ENCODE data around the gene MBD5. TPM values are rescaled to one million over a fixed set of nuclear protein-coding genes. Genes with fewer than 3 reads are reported as not detected.
"Not testable (repeated sequence)": the region's sequence is repeated elsewhere in the genome, so short reads cannot be mapped to it uniquely, and the experiment has no call there.

Gene MBD5
- total RNA-seq, 1 donor from 2014 or later = 8.3 TPM

DNA sequence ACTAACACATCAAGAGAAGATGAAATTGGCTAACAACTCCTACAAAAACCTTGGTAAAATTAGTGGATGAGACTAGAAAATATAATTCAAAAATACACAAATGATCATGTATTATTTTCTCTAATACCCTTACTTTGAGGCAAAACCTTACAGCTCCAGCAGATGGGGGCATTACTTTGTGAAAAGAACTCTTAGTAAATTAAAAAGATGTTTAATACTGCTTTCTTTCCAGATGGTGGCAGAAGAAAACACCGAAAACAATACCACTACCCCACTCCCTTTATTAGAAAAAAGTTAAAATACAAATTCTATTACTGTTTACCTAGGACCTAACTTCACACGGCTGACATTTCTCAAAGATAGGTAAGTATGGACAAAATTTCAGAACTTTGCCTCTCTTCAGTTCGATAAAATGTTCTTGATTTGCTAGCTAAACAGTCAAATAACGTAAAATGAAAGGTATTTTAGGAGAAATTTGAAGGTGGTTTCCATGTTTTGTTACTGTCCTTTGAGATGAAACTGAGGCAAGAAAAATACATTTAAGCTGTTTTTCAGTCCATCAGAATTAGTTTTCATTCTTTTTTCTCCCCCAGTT lies 31.0 kb upstream of the MBD5 start:
- Histone ChIP-seq H3K27me3 (no peaks in the 10 kb centered on the region), H3K36me3 (no peaks in the 10 kb centered on the region), H3K4me3 (no peak overlapping the region), H3K4me1 (no peaks in the 10 kb centered on the region), H3K9me3 (no peaks in the 10 kb centered on the region), H3K27ac (no peak overlapping the region)
- DNase-seq (ENCODE audit: low spot score in 2 of 2) = no peak
- intact Hi-C loops (cut with DNase I) = loop anchor here (2.0 kb wide), 1 partner anchor 519 kb away; no protein-coding TSS in a partner anchor
- peak; percentile 55 to 62 (median 59) for TF ChIP-seq CTCF (IDR thresholded peaks at IDR 0.05)

DNA sequence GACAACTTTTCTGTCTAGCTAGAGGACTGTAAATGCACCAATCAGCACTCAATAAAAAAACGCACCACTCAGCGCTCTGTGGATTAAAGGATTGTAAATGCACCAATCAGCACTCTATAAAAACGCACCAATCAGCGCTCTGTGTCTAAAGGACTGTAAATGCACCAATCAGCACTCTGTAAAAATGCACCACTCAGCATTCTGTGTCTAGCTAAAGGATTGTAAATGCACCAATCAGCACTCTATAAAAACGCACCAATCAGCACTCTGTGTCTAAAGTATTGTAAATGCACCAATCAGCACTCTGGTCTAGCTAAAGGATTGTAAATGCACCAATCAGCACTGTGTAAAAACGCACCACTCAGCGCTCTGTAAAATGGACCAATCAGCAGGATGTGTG lies 25.9 kb upstream of the MBD5 start:
- H3K27ac ChIP-seq; intact Hi-C loops (cut with DNase I); H3K9me3 ChIP-seq; DNase-seq (ENCODE audit: low spot score in 2 of 2); H3K36me3 ChIP-seq; H3K27me3 ChIP-seq; H3K4me3 ChIP-seq; H3K4me1 ChIP-seq: not testable (repeated sequence)

- no peak overlapping the region for H3K27ac ChIP-seq
- H3K4me1 ChIP-seq = no peaks in the 10 kb centered on the region
- H3K36me3 ChIP-seq = peaks cover 0 to 8% of the 10 kb centered on the region in 2 donors
- no peaks in the 10 kb centered on the region for H3K27me3 ChIP-seq
- no peak for TF ChIP-seq CTCF (IDR thresholded peaks at IDR 0.05)
- intact Hi-C loops (cut with DNase I) = no loop called here
- H3K9me3 ChIP-seq = no peaks in the 10 kb centered on the region
- no peak overlapping the region for H3K4me3 ChIP-seq
- no peak for DNase-seq (ENCODE audit: low spot score in 2 of 2)
These were observed 24.1 kb upstream of the MBD5 start for GRCh38 chr2:147996828-147997227.

GRCh38 chr2:147998203-147998602 lies 22.7 kb upstream of the MBD5 start:
- TF ChIP-seq CTCF (IDR thresholded peaks at IDR 0.05) = no peak
- H3K9me3 ChIP-seq = peaks cover 0 to 5% of the 10 kb centered on the region in 2 donors
- intact Hi-C loops (cut with DNase I) = no loop called here
- H3K27me3 ChIP-seq = no peaks in the 10 kb centered on the region
- H3K4me3 ChIP-seq = no peak overlapping the region
- no peak overlapping the region for H3K27ac ChIP-seq
- H3K4me1 ChIP-seq = no peaks in the 10 kb centered on the region
- H3K36me3 ChIP-seq = peaks cover 0 to 8% of the 10 kb centered on the region in 2 donors
- no peak for DNase-seq (ENCODE audit: low spot score in 2 of 2)

- Histone ChIP-seq H3K27me3 (no peaks in the 10 kb centered on the region), H3K36me3 (peaks cover 0 to 8% of the 10 kb centered on the region in 2 donors), H3K4me3 (no peak overlapping the region), H3K9me3 (peaks cover 0 to 9% of the 10 kb centered on the region in 2 donors), H3K27ac (no peak overlapping the region), H3K4me1 (no peaks in the 10 kb centered on the region)
- intact Hi-C loops (cut with DNase I) = no loop called here
- no peak for TF ChIP-seq CTCF (IDR thresholded peaks at IDR 0.05)
- no peak for DNase-seq (ENCODE audit: low spot score in 2 of 2)
These were observed 21.8 kb upstream of the MBD5 start for GRCh38 chr2:147999126-147999525.

- Histone ChIP-seq H3K36me3 (peaks cover 0 to 6% of the 10 kb centered on the region in 2 donors), H3K27ac (no peak overlapping the region), H3K27me3 (no peaks in the 10 kb centered on the region), H3K4me1 (no peaks in the 10 kb centered on the region), H3K9me3 (peaks cover 0 to 9% of the 10 kb centered on the region in 2 donors), H3K4me3 (no peak overlapping the region)
- no peak for DNase-seq (ENCODE audit: low spot score in 2 of 2)
- intact Hi-C loops (cut with DNase I) = no loop called here
- TF ChIP-seq CTCF (IDR thresholded peaks at IDR 0.05) = no peak
These were observed 20.8 kb upstream of the MBD5 start for GRCh38 chr2:148000095-148000494.

GRCh38 chr2:148002420-148002819 lies 18.5 kb upstream of the MBD5 start:
- peaks cover 0 to 15% of the 10 kb centered on the region in 2 donors for H3K9me3 ChIP-seq
- H3K4me3 ChIP-seq; DNase-seq (ENCODE audit: low spot score in 2 of 2); intact Hi-C loops (cut with DNase I); H3K36me3 ChIP-seq; H3K4me1 ChIP-seq; H3K27ac ChIP-seq; H3K27me3 ChIP-seq: not testable (repeated sequence)

Measured in ascending aorta (tissue), 2 donors.